ENCODE data around the gene KCNG1. TPM values are rescaled to one million over a fixed set of nuclear protein-coding genes. Genes with fewer than 3 reads are reported as not detected.

Gene KCNG1, protein sequence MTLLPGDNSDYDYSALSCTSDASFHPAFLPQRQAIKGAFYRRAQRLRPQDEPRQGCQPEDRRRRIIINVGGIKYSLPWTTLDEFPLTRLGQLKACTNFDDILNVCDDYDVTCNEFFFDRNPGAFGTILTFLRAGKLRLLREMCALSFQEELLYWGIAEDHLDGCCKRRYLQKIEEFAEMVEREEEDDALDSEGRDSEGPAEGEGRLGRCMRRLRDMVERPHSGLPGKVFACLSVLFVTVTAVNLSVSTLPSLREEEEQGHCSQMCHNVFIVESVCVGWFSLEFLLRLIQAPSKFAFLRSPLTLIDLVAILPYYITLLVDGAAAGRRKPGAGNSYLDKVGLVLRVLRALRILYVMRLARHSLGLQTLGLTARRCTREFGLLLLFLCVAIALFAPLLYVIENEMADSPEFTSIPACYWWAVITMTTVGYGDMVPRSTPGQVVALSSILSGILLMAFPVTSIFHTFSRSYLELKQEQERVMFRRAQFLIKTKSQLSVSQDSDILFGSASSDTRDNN
- total RNA-seq: 1 to 10 TPM in 2 of 4 donors, under 1 TPM in 1, not detected in 1; 0.54 to 2.4 (median 1.6) TPM

DNA sequence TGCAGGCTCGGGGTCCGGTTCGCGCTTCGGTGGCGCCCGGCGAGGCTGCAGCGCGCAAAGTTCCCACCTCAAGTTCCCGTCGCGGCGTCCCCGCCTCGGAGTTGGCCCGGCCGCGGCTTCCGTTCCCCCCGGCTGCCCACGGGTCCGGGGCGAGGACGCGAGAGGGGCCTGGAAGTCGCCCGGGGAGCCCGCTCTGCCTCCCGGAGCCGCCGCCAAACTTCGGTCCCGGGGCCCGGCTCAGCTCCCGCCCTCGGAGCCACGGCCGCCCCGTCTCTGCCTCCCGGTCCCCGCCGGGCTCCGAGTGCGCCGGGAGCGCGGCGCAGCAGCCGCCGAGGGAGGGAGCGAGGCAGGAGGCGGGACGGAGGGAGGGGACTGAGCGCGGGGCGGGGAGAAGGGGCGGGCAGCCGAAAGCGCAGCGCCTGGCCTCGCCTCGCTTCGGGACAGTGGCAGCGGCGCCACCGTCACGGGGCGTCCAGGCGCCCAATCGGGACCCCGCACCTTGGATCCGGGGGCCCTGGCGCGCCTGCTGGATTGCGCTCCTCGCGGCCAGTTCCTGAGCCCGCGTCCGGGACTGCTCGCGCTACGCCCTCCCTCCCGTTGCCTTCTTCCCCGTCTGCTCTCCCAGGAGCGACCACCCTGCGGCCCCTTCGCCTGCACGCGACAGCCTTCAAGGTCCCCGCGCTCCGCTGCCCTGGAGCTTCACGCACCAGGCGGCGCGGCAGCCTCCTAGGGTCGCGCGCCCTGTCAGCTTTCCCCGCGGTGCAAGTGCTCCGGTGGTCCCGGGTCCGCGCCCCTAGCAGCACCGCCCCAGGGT lies at the start of gene KCNG1:
TSS of gene KCNG1 (minus strand) at position 305 of the 814 bp plus-strand sequence. CDS start 12,769 bp downstream, outside the sequence.
- intact Hi-C loops (cut with DNase I; ENCODE audit: low total_unique reads): no loop called here
- DNase-seq (ENCODE audit: low spot score in 2 of 2): peak in 1 of 2 donors; percentile 21
- WGBS, 2 donors: 2% methylated on average over 42 to 56 of the region's 108 CpGs
- H3K4me3 ChIP-seq (ENCODE audit: low read depth, poor library complexity, severe bottlenecking): peak within 1 kb of the TSS; percentile 3
- no peak for TF ChIP-seq POLR2A (IDR thresholded peaks at IDR 0.05)
- TF ChIP-seq, protein P1, sequence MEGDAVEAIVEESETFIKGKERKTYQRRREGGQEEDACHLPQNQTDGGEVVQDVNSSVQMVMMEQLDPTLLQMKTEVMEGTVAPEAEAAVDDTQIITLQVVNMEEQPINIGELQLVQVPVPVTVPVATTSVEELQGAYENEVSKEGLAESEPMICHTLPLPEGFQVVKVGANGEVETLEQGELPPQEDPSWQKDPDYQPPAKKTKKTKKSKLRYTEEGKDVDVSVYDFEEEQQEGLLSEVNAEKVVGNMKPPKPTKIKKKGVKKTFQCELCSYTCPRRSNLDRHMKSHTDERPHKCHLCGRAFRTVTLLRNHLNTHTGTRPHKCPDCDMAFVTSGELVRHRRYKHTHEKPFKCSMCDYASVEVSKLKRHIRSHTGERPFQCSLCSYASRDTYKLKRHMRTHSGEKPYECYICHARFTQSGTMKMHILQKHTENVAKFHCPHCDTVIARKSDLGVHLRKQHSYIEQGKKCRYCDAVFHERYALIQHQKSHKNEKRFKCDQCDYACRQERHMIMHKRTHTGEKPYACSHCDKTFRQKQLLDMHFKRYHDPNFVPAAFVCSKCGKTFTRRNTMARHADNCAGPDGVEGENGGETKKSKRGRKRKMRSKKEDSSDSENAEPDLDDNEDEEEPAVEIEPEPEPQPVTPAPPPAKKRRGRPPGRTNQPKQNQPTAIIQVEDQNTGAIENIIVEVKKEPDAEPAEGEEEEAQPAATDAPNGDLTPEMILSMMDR (IDR thresholded peaks at IDR 0.05): no peak

DNA sequence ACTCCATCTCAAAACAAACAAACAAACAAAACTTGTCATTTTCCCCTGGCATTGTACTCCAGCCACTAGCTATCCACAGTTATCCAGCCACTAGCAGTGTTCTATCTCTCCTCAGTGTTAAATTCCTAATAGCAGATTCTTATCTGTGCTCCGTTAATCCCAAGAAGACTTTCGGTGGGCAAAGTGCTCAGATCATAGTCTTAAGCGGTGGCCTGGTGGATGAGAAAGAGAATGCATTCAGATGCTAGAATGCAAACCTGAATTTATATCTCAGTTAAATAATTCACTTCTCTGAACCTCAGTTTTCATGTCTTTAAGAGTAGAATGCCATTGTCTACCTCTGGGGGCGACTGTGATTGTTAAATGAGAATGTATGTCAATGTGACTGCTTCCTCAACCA lies 47.7 kb upstream of the KCNG1 start:
- 82 to 86% methylated on average over 4 of the region's 4 CpGs for WGBS, 2 donors
- DNase-seq (ENCODE audit: low spot score in 2 of 2): no peak
- no peak overlapping the region for H3K4me3 ChIP-seq (ENCODE audit: low read depth, poor library complexity, severe bottlenecking)
- intact Hi-C loops (cut with DNase I; ENCODE audit: low total_unique reads): no loop called here
- TF ChIP-seq, protein P1 (IDR thresholded peaks at IDR 0.05): no peak
- TF ChIP-seq POLR2A (IDR thresholded peaks at IDR 0.05): no peak

DNA sequence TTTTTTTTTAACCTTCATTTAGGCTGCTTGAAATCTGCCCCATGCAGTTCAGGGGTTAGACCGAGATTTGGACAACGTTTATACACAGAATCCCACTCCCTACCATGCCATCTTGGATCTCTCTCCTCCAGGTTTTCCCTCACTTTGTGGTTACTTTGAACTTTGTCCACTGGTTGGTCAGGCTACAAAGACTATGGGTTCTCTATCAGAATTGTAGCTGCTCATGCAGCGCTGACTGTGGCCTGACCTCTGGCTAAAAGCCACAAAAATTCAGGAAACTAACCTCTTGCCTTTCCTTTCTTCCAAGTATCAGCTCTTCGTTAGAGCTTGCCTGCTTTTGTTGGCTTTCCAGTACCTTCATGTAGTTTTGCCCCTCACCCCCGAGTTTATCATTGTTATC lies 44.9 kb upstream of the KCNG1 start:
- WGBS, 2 donors: 49 to 57% methylated on average over 5 of the region's 5 CpGs
- DNase-seq (ENCODE audit: low spot score in 2 of 2): peak in 1 of 2 donors; percentile 2
- TF ChIP-seq, protein P1 (IDR thresholded peaks at IDR 0.05): no peak
- TF ChIP-seq POLR2A (IDR thresholded peaks at IDR 0.05): no peak
- no peak overlapping the region for H3K4me3 ChIP-seq (ENCODE audit: low read depth, poor library complexity, severe bottlenecking)
- intact Hi-C loops (cut with DNase I; ENCODE audit: low total_unique reads): no loop called here

DNA sequence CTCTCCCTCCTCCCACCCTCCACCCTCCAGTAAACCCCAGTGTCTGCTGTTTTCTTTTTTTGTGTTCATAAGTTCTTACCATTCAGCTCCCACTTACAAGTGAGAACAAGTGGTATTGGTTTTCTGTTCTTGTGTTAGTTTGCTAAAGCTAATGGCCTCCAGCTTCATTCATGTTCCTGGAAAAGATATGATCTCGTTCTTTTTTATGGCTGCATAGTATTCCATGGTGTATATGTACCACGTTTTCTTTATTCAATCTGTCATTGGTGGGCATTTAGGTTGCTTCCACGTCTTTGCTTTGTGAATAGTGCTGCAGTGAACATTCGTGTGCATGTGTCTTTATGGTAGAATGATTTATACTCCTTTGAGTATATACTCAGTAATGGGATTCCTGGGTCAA lies 42.7 kb upstream of the KCNG1 start:
- H3K4me3 ChIP-seq (ENCODE audit: low read depth, poor library complexity, severe bottlenecking): no peak overlapping the region
- TF ChIP-seq POLR2A (IDR thresholded peaks at IDR 0.05): no peak
- TF ChIP-seq, protein P1 (IDR thresholded peaks at IDR 0.05): no peak
- intact Hi-C loops (cut with DNase I; ENCODE audit: low total_unique reads): no loop called here
- DNase-seq (ENCODE audit: low spot score in 2 of 2): peak in 1 of 2 donors; percentile 3
- 71 to 79% methylated on average over 4 of the region's 4 CpGs for WGBS, 2 donors

DNA sequence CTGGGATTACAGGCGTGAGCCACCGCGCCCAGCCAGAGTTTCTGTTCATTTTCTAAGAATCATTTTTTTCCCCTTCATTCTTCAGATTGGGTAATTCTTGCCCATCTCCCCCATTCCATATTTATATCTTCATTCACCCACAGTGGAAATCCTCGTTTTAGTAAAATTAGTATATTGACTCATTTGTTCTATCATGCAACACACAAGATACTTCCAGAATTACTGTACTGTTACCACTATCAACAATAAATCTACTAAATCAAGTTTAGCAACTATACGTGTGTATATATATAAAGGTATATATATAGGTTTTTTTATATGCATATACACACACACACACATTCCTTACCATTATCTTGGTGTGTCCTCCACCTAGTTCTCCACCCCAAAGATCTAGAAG lies 41.2 kb upstream of the KCNG1 start:
- TF ChIP-seq POLR2A (IDR thresholded peaks at IDR 0.05): no peak
- TF ChIP-seq, protein P1 (IDR thresholded peaks at IDR 0.05): no peak
- no peak for DNase-seq (ENCODE audit: low spot score in 2 of 2)
- WGBS, 2 donors: 75 to 76% methylated on average over 5 of the region's 5 CpGs
- no peak overlapping the region for H3K4me3 ChIP-seq (ENCODE audit: low read depth, poor library complexity, severe bottlenecking)
- intact Hi-C loops (cut with DNase I; ENCODE audit: low total_unique reads): no loop called here

All from lower leg skin (tissue), 4 donors.